H1 (cell line): ENCODE measurements around the gene LIMK1. TPM values are rescaled to one million over a fixed set of nuclear protein-coding genes. Genes with fewer than 3 reads are reported as not detected.

Experiments used
- CBX5 ChIP-seq: fragments of 300-800, 300-1000 bp; sonication (generic); IDR thresholded peaks from 2 replicates; pipeline ENCODE4 v1.7.1; 2016; ENCODE audit warnings: antibody characterized with exemption, low read length, low read depth
- CEBPB ChIP-seq: IDR thresholded peaks from 2 replicates; pipeline ENCODE4 v1.6.1; 2012; ENCODE audit warnings: low read depth, low read length
- CHD7 ChIP-seq: fragments of 300-600 bp; sonication (generic); IDR thresholded peaks from 2 replicates; pipeline ENCODE4 v1.7.1; 2012; ENCODE audit warnings: low read length, moderate library complexity, mild to moderate bottlenecking, inconsistent platforms; ENCODE audit not compliant: insufficient replicate concordance
- CREB1 ChIP-seq: IDR thresholded peaks from 2 replicates; pipeline ENCODE4 v1.6.1; 2012; ENCODE audit warnings: inconsistent platforms
- HDAC6 ChIP-seq: IDR thresholded peaks from one replicate; pipeline ENCODE4 v1.7.1; 2012; ENCODE audit warnings: low read depth, mild to moderate bottlenecking, inconsistent platforms, low read length, moderate library complexity
- NANOG ChIP-seq: IDR thresholded peaks from 2 replicates; pipeline ENCODE4 v1.6.1; 2011; ENCODE audit warnings: low read length, low read depth, mild to moderate bottlenecking, inconsistent platforms; ENCODE audit not compliant: insufficient read depth, poor library complexity, severe bottlenecking
- POLR2AphosphoS5 ChIP-seq: IDR thresholded peaks from 2 replicates; pipeline ENCODE4 v1.6.1; 2011; ENCODE audit warnings: low read depth, low read length
- RNF2 ChIP-seq: fragments of 200-900, 300-1000 bp; sonication (generic); IDR thresholded peaks from 2 replicates; pipeline ENCODE4 v1.7.1; 2016; ENCODE audit warnings: borderline replicate concordance, low read depth, mild to moderate bottlenecking, antibody characterized with exemption, low read length; ENCODE audit not compliant: poor library complexity, severe bottlenecking; ENCODE audit errors: missing control alignments
- RXRA ChIP-seq: IDR thresholded peaks from 2 replicates; pipeline ENCODE4 v1.6.1; 2011; ENCODE audit warnings: low read depth, mild to moderate bottlenecking, low read length, moderate library complexity; ENCODE audit not compliant: insufficient read depth
- SIX5 ChIP-seq: IDR thresholded peaks from 2 replicates; pipeline ENCODE4 v1.6.1; 2011; ENCODE audit warnings: mild to moderate bottlenecking, low read depth, low read length
- SRF ChIP-seq: IDR thresholded peaks from 2 replicates; pipeline ENCODE4 v1.6.1; 2011; ENCODE audit warnings: mild to moderate bottlenecking, low read depth, low read length, moderate library complexity
- TBP ChIP-seq: IDR thresholded peaks from 2 replicates; pipeline ENCODE4 v1.6.1; 2011; ENCODE audit warnings: low read depth, low read length, improper control_type of control experiment
- YY1 ChIP-seq: IDR thresholded peaks from 2 replicates; pipeline ENCODE4 v1.6.1; 2011; ENCODE audit warnings: low read depth, mild to moderate bottlenecking, low read length
- polyA plus RNA-seq, 7 experiments: library from polyadenylated mRNA; depleted of rRNA in 3 of 7; stranded (reverse) in 5 of 7; unstranded in 2 of 7; fragments of >200 nt in 5 of 7; fragments of 200-250 nt in 2 of 7; gene quantifications; 1 replicate in 5 of 7; 2 replicates in 1 of 7; 4 replicates in 1 of 7; pipeline versions ENCODE4 v1.2.1 to v1.2.3, GENCODE V29; 2011 to 2013; ENCODE audit warnings: missing spikeins in 2 of 7, mixed read lengths in 2 of 7
- total RNA-seq: library from RNA; stranded (reverse); fragmentation: NEBNext Ultra II Directional; extraction: Animal tissue kit (Norgen Biotek cat#: 25700); gene quantifications from 2 replicates; pipeline ENCODE4 v1.2.1, GENCODE V29; 2021

LIMK1 gene
- total and polyA plus RNA-seq, 2 of the 8 experiments (the other 6 are each of a cell fraction or from before 2014, with no cell fraction given), result 93.5 to 108 TPM

GRCh38 chr7:74143383-74143782, 59.8 kb downstream of the LIMK1 start (continued):
- TF ChIP-seq CHD7 (no peak), RNF2 (no peak), CREB1 (no peak), SRF (no peak), TBP (no peak), YY1 (no peak), NANOG (no peak), HDAC6 (no peak), CBX5 (no peak), CEBPB (no peak), SIX5 (no peak), RXRA (no peak), POLR2AphosphoS5 (no peak)
